NCI-H510A treated with DMSO at 0.1 percent for 48 hours (cell line): ENCODE results near the gene PHF21B.
"Not testable (repeated sequence)": the region's sequence is repeated elsewhere in the genome, so short reads cannot be mapped to it uniquely, and the experiment has no call there.

Source experiments
- DNase-seq: peaks from one replicate; lab custom pipeline; 2025; lab: John Stamatoyannopoulos, UW

Gene PHF21B

DNA sequence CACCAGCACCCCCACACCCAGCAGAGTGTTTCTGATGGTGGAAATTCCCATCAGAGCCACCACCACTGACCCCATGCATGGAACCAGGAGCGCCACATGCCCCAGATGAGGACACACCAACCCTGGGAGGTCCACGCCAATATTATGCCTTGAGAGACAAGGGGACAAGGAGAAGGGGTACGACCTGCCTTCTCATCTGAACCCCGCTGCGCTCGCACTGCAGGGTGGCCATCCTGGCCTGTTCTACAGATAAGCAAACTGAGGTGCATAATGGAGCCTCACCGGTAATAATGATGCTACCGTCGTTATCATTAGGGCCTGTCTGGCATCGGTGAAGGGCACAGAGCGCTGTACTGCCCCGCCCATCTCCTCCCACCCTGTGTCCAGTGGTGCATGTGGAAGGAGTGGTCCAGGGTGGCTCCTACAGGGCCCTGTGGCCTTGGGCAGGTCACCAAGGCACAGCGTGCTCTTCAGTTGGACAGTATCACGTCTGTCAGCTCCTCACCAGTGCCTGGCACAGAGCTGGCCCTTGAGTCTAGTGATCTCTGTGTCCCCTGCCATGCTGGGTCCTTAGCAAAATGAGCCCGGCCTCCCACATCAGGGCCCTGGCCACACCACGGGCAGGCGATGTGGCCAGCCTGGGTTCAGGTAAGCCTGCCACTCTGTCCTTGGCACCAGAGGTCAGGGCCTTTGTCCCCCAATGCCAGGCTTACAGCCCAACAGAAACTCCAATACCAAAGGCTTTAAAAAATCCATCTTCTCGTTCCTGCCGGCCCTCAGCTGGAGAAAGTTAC lies 92.2 kb downstream of the PHF21B start:
- no peak for DNase-seq

DNA sequence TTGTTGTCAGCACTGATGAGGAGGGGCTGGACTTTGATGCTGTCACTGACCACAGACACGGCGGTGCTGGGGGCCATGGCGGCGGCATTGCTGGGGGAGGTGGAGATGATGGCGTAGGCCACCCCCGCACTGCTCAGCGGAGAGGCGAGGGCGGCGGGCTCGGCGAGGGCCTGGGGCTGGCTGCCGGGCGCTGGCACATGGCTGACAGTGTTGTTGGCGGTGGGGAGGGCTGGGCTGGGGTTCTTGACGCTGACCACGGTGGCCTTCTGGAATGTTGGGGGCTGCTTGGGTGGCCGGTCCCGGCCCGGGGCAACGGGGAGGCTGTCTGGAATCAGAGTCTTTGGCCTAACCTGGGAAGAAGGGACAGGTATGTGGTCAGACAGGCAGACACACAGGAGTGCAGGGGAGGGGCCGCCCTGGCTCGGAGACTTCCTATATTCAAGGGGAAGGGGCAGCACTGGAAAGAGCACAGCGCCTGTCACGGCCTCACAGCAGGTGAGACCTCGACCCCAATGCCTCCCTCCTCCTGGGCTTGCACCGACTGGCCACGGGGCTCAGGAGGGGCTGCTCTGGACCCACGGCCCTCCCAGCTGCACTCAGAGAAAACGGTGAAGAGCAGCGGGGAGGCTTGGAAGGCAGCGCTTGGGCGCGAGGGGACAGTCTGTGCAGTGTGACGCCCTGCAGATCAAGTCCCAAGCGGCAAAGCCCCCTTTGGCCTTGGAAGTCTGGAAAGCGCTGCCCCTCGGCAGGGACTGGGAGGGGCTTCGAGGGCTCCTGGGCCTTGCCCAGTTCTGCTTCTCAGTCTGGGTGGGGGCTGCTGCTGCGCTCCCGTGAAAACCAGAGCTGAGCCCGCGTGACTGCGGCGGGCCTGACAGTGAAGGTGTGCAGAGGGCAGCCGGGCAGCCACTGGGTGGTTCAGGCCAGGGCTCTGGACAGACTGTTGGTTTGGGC lies 93.2 kb downstream of the PHF21B start:
- DNase-seq: no peak

DNA sequence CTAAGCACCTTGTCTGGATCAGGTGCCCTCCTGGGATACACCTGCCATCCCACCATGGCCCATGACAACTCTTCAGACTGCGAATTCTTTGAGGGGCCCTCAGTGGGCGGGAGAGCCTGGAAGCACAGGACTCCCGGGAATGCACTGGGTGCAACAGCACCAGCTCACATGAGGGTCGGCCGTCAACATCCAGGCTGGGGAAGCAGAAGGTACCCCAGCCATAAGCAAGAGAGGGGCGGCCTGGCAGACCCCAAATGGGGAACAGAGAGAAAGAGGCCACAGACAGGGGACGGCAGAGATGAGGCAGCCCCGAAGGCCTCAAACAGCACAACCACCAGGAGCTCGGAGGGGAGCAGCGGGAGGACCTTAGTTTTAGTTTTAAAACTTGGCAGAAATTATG lies 94.4 kb downstream of the PHF21B start:
- no peak for DNase-seq

DNA sequence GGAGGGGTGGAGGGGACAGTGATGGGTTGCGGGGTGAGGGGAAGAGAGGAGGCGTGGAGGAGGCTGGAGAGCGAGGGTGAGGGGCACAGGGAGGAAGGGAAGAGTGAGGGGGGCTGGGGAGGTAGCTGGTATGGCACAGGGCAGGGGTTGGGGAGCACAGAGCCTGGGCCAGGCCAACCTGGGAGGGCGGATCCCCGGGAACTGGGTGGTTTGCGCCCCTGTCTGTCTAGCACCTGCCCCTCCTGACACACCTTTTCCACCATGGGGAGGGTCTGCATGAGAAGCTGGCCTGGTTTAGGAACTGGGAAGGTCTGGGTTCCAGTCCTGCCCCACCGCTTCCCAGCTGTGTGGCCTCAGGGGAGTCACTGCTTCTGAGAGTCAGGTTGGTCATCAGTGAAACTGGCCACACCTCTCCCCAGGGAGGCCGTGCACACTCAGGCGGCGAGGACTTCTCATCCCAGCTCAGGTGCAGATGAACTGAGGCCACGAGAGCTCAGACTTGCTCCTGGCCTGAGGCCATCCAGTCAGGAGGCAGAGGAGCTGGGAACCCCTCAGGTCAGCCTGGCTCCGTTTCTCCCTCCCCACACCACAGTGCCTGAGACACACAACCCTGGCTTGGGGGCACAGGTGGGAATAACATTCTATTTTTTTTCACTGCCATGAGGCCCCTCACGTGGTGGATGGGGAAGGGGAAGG lies 95.6 kb downstream of the PHF21B start:
- DNase-seq: no peak

DNA sequence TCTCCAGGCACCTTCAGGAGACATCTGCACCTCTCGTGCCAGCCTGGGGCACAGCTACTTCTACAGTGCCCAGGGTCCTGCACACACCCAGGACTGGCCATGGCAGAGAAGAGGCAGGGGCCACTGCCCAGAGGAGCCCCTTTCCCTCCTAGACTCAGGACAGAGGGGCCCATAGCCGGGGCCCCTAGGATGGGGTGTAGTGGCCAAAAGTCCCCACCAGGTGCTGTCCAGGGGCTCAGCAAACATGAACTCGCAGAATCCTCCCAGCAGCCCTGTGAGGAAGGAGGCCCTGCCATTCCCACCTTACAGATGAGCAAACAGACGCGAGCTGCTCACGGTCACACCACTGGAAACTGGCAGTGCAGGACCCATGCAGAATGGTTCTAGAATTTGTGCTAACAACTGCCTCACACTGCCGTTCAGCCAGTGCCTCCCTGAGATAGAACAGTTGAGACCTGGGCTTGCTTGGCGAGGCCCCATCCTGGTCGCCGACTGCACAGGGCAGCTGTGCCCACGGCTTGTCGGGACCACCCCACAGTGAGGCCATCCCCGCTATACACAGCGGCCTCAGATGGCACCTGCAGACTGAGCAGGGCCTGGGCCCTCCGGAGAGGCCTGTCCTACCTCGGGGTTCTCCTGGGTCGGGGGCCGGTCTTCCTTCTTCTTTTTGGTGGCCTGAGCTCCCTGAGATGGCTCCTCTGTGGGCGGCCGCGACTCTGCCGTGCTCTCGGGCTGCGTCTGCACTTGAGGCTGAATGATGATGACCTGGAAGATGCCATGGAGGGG lies 96.4 kb downstream of the PHF21B start:
- DNase-seq: no peak

DNA sequence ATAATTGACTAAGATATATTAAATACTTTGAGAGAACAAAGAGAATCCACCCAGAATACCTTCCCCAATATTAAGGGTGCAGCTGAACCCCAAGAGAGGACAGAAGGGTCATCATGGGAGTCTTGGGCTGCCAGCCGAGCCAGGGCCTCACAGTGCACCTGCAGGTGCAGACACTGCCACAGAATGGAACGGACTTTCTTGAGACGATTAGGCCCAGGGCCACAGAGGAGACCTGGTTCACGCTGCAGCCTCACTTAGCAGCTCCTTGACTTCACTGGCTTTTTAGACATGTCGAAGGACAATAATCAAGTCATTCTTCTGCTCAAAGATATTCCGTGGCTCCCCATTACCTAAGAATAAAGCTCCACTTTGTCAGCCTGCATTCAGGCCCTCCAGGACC lies 100.6 kb downstream of the PHF21B start:
- no peak for DNase-seq

DNA sequence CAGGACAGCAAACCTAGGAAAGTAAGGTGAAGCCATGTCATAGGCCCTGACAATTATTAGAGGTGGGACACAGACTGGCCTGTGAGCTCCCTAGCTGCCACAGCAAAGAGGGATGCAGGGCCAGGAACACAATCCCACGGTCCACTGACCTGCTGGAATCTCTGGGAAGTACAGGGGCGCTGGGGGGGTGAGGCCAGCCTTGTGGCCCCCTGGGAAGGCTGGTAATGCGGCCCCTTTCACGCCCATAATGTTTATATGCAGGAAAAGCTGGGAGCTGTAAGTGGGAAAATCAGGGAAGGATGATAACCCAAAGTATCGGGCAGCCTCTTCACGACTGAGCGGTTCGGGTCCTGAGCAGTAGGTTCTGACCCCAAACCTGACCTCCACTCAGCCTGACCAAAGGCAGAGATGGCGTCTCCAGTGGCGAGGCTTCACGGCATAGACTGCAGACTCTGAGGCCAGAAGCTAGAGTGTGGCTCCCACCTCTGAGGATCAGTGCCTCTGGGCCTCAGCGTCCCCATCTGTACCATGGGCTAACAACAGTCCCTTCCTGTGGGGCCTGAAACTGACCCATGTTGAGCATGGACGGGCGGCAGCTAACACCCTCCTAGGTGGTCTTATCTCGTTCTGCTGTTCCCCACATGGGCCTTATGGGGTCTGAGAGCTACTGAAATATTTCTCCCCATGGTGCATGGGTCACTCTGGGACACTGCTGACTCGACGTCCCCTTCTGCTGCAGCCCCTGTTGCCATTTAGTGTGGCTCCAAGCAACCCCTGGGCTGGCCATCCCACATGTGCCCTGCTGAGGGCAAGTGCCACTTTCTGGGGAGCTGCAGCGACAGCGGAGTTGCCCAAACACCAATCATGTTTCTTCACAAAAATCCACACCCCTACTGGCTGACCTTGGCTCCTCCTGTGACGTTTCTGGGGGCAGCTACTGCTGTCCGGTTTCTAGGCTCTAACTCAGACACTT lies 101.8 kb downstream of the PHF21B start:
- DNase-seq: no peak

DNA sequence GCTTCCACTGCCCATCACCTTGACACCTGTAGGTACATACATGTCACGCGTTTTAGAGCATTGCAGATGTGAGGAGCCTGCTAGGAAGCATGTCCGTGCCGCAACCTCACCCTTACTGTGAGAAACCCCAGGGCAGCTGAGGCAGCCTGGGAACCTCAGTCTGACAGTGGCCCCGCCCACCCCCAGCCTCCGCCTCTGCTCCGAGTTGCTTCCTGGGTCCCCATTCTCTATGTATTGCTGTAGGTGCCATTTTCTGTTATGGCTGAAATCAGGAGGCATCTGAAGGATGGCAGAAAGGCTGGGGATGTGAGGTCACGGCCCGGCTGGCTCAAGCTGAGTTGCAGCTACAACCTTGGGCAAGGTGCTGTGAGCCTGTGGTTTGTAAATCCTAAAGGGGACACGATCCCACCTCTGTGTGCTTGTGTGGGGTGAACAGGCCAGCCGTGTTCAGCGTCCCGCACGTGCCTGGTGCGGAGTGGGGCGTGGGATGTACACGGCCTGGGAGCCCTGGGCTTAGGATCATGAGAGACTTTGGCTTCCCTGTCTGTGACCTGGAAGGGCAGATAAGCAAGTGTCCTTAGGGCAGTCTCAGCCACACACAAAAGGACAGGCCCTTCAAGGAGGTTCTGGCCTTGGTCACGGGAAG lies 102.7 kb downstream of the PHF21B start:
- DNase-seq: no peak

DNA sequence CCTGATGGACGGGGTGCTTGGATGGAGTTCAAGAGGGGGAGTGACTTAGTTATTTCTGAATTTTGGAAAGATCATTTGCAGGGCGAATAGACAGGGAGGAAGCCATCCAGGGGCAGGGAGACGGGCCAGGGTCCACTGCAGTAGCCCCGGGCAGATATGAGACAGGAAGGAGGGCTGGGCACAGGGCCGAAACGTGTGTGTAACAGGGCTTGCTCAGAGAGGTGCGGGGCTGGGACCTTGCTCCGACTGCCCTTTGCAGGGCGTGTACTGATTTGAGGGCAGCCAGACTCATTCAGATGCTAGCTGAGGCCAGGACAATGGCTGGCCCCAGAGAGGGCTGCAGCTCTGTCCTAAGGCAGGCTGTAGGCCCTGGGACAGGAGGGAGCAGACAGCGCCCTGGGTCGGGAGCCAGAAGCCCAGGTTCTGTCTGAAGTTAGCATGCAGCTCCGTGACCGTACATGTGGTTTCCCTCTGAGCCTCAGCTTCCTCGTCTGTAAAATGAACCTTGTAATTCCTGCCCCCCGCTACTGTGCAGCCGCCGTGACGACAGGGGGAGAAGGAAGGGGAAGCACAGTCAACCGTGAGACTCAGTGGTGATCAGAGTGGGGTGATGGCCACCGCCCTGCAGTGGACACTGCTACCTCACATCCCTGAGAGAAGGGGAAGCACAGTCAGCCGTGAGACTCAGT lies 103.4 kb downstream of the PHF21B start:
- DNase-seq: no peak

DNA sequence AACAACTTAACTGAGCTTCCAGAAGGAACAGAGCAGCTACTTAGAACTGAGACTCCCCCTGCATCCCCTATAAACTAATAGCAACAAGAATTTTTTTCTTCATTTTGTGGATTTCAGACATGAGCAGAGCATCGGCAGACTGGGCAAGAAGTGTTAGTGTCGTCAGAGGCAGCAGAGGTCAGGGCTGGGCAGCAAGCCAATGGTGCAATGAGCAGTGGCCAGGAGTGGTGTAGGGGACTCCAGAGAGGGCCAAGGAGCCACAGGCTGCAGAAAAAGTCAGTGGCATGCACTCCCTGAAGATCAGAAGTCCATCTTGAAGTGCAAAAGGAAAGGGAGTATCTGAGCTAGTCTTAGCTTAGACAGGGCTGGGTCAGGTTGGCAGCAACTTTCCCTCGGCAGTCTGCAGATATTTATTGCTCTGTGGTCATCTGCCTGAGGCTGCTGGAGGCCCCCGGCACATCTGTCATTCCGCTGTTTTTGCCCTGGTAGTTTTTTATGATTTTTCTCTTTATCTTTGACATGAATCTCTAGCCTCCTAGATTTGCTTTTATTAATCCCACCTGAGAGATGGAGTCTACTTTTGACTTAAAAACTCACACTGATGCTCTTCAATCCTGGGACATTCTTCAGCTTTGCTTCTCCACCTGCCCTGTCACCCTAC lies 105.2 kb downstream of the PHF21B start:
- DNase-seq: not testable (repeated sequence)

DNA sequence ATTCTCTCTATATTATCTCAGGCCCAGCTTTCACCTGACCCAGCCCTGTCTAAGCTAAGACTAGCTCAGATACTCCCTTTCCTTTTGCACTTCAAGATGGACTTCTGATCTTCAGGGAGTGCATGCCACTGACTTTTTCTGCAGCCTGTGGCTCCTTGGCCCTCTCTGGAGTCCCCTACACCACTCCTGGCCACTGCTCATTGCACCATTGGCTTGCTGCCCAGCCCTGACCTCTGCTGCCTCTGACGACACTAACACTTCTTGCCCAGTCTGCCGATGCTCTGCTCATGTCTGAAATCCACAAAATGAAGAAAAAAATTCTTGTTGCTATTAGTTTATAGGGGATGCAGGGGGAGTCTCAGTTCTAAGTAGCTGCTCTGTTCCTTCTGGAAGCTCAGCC lies 106.6 kb downstream of the PHF21B start:
- not testable (repeated sequence) for DNase-seq

DNA sequence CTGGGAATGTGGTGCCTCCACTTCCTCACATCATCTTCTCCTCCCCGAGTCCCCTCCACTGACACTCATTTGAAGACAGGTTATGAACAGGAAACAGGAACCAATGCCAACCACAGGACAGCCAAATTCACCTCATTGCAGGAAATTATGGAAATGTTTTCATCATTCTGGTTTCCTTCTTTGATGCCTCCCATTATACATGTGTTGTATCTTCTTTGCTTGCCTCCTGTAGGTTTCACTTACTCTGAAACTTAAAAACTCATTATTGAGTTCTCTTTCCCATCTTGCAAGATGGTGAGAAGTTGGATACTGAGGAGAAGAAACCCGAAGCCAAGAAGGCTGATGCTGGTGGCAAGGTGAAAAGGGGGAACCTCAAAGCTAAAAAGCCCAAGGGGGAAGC lies 108.5 kb downstream of the PHF21B start:
- no peak for DNase-seq

DNA sequence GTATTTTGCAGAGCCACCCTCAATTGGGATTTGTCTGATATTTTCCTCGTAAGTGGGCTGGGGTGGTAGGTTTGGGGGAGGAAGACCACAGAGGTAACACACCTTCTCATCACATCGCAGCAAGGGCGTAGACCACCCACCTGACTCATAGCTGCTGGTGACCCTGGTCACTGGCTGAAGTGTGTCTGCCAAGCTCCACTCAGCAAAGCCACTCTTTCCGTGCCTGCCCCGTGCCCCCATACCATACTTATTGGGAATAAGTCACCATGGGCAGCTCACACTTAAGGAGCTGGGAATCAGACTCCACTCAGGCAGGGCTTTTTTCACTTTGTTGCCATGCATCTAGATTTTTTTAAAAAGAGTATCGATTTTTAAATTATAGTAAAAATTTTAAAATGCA lies 111.6 kb downstream of the PHF21B start:
- no peak for DNase-seq

DNA sequence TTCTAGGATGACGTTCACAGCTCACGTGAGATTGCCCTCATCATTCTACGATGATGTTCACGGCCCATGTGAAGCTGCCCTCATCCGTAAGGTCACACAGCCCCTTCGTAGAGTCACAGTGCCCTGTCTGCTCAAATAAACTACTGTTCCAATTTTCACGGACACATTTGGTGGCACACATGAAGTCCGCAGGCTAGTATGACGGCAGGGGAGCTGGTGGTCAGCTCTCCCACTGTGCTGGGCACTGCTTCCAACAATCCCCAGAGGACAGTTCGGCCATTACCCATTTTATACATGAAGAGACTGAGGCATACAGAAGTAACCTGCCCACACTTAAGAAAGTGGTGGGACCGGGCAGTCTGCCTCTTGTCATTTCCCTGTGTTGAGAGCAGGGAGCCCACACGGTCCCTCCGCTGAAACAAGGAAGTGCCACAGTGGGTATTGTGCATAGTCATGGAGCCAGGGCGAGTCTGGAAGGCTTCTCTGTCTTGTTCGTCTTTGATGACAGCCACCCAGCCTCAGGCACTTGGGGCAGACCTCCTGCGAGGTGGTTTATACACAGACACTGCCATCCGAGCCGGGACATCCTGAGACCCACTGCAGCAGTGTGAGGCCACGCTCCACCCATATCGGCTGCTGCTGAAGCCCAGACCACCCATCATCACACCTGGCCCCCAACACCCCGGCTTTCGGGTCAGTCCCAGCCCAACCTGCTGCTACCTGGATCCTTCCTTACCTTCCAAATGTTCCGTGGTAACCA lies 114.3 kb downstream of the PHF21B start:
- no peak for DNase-seq

DNA sequence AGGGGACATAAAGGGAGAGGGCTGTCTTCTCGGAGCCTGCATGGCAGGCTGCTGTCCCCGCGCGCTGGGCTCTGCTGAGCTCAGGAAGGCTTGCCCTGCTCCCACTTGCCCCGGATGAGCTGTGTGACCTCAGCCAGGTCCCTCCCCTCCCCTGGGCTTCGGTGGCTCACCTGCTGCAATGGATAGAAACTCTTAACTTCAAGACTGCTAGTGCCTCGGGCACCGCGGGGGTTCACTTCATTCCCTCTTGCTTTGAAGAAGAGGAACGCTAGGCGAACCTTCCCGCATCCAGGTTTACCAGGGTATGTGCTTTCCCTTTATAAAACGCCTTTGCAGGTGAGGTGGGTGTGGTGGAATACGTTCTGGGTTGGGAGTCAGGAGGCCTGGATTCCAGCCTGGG lies 115.0 kb downstream of the PHF21B start:
- no peak for DNase-seq

DNA sequence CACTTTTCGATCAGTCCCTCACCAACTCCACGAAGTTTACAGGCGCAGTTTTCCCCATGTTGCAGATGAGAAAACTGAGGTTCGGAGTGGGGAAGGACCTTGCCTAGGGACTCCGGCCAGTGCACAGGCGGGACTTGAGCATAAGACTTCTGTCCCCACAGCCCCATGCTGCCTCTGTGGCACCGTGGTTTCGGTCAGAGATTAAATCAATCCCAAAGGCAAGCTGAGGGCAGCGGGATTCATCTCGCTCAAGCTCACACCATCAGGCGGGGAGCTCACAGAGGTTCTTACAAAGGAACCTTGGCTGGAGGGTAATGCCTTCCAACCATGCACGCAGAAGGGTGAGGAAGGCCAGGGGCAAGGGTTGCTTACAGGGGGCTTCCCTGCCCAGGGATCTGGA lies 115.5 kb downstream of the PHF21B start:
- no peak for DNase-seq

DNA sequence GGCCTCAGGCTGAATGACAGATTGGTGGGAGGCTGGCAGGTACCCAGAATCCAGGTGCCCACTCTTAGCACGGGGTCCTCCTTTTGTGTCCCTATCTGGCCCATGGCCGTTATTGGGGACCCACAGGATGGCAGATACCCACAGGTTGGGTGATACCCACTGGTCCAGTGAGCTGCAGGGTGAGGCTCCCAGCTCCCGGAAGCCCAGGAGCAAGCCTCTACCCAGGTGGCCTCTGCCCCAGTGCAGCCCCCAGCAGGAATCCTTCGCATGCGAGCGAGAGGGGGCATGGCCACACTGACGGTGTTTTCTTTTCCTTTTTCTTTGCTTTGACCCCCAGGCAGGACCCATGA lies 116.1 kb downstream of the PHF21B start:
- no peak for DNase-seq
